NCI-H1048 (cell line): Measurements from ENCODE around the gene FAM153A.
"Not testable (repeated sequence)": the region's sequence is repeated elsewhere in the genome, so short reads cannot be mapped to it uniquely, and the experiment has no call there.

Source experiments
- DNase-seq: peaks from one replicate; lab custom pipeline; 2025; lab: John Stamatoyannopoulos, UW

Gene FAM153A

GRCh38 chr5:177782792-177783633 is at the start of gene FAM153A:
Gene FAM153A, minus strand, starts transcription at chr5:177782899.
- not testable (repeated sequence) for DNase-seq

GRCh38 chr5:177832287-177832686 is 49.6 kb upstream of the FAM153A start:
- not testable (repeated sequence) for DNase-seq

- not testable (repeated sequence) for DNase-seq
Observed at GRCh38 chr5:177826073-177826472, 43.4 kb upstream of the FAM153A start.

GRCh38 chr5:177824776-177825175 is 42.1 kb upstream of the FAM153A start:
- not testable (repeated sequence) for DNase-seq

- not testable (repeated sequence) for DNase-seq
Observed at GRCh38 chr5:177822489-177822888, 39.8 kb upstream of the FAM153A start.

GRCh38 chr5:177819664-177820063 is 37.0 kb upstream of the FAM153A start:
- DNase-seq = not testable (repeated sequence)

GRCh38 chr5:177812814-177813425 is 30.2 kb upstream of the FAM153A start:
- not testable (repeated sequence) for DNase-seq

GRCh38 chr5:177812160-177812743 is 29.6 kb upstream of the FAM153A start:
- DNase-seq = not testable (repeated sequence)

- DNase-seq = not testable (repeated sequence)
Observed at GRCh38 chr5:177809209-177809913, 26.7 kb upstream of the FAM153A start.

- DNase-seq = not testable (repeated sequence)
Observed at GRCh38 chr5:177808420-177808819, 25.7 kb upstream of the FAM153A start.

- not testable (repeated sequence) for DNase-seq
Observed at GRCh38 chr5:177807265-177807664, 24.6 kb upstream of the FAM153A start.

- DNase-seq = not testable (repeated sequence)
Observed at GRCh38 chr5:177801427-177801826, 18.7 kb upstream of the FAM153A start.

- not testable (repeated sequence) for DNase-seq
Observed at GRCh38 chr5:177798237-177798840, 15.6 kb upstream of the FAM153A start.

GRCh38 chr5:177793272-177793671 is 10.6 kb upstream of the FAM153A start:
- not testable (repeated sequence) for DNase-seq

GRCh38 chr5:177791649-177792048 is 8.9 kb upstream of the FAM153A start:
- not testable (repeated sequence) for DNase-seq

GRCh38 chr5:177782169-177782568 is 530 bp downstream of the FAM153A start:
- DNase-seq = not testable (repeated sequence)

GRCh38 chr5:177771206-177771605 is 11.5 kb downstream of the FAM153A start:
- DNase-seq = not testable (repeated sequence)

GRCh38 chr5:177770646-177771045 is 12.1 kb downstream of the FAM153A start:
- DNase-seq = not testable (repeated sequence)

- not testable (repeated sequence) for DNase-seq
Observed at GRCh38 chr5:177763737-177764508, 18.8 kb downstream of the FAM153A start.

- DNase-seq = not testable (repeated sequence)
Observed at GRCh38 chr5:177760954-177761353, 21.7 kb downstream of the FAM153A start.

GRCh38 chr5:177747354-177747753 is 35.3 kb downstream of the FAM153A start:
- not testable (repeated sequence) for DNase-seq
